Hematopoietic multipotent progenitor cell treated with erythropoietin and hydrocortisone succinate and interleukin-3 and kit ligand, for 15 days (in vitro differentiated cells): ENCODE data around the gene MT1M.
A peak's percentile ranks its signal among the peaks of the same experiment; 100 is the strongest.
"Not testable (repeated sequence)": the region's sequence is repeated elsewhere in the genome, so short reads cannot be mapped to it uniquely, and the experiment has no call there.

Source experiments
- DNase-seq: peaks from one replicate; pipeline ENCODE4 v3.0.0-alpha.2; 2015; ENCODE audit warnings: low spot score

MT1M gene

GRCh38 chr16:56674570-56674969, 42.1 kb downstream of the MT1M start:
- DNase-seq, result not testable (repeated sequence)

DNA sequence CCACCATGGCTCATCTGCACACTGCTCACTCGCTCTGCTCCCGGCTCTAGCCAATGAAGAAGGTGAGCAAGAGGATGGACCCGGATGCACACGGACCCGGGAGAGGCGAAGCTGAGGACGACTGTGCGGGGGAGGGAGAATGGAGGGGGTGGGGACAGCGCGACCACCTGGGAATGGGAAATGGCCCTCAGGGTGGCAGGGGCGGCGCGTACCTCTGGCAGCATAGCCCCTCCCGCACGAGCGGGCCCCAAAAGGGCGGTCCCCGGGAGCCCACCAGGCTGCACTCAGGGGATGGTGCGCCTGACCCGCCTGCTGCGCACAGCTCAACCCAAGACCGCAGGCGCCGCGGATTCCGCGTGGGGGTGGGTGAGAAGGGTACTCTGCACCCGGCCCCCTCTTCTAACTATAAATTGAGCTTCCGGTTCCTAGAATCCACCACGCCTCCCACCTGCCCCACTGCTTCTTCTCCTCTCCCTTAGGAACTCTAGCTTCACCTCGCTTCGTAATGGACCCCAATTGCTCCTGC, 43.3 kb downstream of the MT1M start:
- no peak for DNase-seq

DNA sequence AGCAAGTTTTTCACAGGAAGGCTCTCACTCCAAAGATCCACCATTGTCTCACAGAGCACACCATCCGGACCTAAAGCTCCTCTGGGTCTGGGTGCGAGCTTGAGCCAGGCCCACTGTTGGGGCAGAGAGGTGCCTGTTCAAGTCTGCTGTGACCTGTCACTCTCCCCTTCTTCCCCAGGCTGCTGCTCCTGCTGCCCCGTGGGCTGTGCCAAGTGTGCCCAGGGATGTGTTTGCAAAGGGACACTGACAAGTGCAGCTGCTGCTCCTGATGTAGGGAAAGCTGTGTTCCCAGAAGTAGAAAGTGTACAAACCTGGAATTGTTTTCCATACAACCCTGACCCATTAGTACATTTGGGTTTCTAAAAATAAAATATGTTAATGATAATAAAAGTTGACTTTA, 45.0 kb downstream of the MT1M start:
- no peak for DNase-seq

DNA sequence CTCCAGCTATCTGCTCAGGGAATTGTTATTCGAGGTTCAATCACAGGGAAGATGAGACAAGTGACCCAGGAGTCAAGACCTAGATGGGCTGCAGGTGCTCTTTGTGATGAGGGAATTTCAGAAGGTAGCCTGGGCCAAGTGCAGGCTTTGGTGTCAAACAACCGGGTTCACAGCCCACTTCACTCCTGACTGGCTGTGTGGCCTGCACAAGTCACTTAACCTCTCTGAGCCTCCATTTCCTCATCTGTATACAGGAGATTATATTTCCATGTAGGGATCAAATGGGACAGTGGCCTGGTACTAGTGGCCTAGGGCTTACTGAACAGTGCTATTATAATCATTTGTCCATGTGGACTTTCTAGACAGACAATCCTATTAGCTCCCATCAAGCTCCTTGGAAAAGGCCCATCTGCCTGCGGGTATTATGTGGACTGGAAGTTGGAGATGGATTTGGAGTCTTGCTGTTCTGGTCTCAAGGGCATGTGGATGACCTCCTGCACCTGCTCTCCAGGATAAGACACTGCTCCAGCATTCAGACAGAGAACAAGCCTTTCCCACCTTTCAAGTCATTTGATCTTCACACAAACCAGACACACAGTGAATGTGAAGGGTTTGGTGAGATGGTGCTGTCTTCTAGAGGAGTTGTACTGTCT, 46.7 kb downstream of the MT1M start:
- DNase-seq, result no peak

- DNase-seq, result no peak
These were observed 47.4 kb downstream of the MT1M start for GRCh38 chr16:56679818-56680217.

GRCh38 chr16:56681939-56682702, 49.7 kb downstream of the MT1M start, which contains the start of gene MT1X:
MT1X (plus strand) TSS chr16:56682470; CDS start chr16:56682541, 71 bp downstream.
- DNase-seq, result peak; percentile 65

GRCh38 chr16:56682703-56683397, 50.4 kb downstream of the MT1M start:
- DNase-seq, result no peak
